ENCODE measurements around the gene NTHL1. TPM values are rescaled to one million over a fixed set of nuclear protein-coding genes. Genes with fewer than 3 reads are reported as not detected.

Gene NTHL1
- total and polyA plus RNA-seq, 2 donors (not counting 3 experiments of a cell fraction or from before 2014, with no cell fraction given), result 39.8 to 65.8 TPM

DNA sequence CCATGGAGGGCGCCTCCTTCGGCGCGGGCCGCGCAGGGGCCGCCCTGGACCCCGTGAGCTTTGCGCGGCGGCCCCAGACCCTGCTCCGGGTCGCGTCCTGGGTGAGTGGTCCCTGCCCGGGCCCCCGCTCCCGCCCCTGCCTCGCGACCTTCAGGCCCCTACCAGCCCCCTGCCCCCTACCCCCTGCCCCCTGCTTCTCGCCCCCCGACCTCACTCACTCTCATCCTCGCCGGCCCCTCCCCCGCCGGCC lies 57.6 kb downstream of the NTHL1 start:
- Histone ChIP-seq H3K9ac (replicated peaks; ENCODE audit: extremely low read depth, insufficient read depth, low read length) (no peak overlapping the region), H3K27me3 (ENCODE audit: control insufficient read depth in 2 of 2, insufficient read depth in 2 of 2, low read length in 2 of 2) (peaks cover 23 to 24% of the 10 kb centered on the region in 2 experiments), H3K4me1 (ENCODE audit: control insufficient read depth, extremely low read depth, insufficient read depth, low read length) (peaks cover 11% of the 10 kb centered on the region), H3K9me1 (replicated peaks; ENCODE audit: control insufficient read depth, extremely low read depth, insufficient read depth, low read length) (no peaks in the 10 kb centered on the region), H4K20me1 (replicated peaks; ENCODE audit: control insufficient read depth, extremely low read depth, insufficient read depth, low read length) (no peaks in the 10 kb centered on the region), H3K4me3 (replicated peaks in 1 of 3; ENCODE audit: insufficient read depth in 1 of 3, low read depth in 1 of 3, low read length in 3 of 3) (no peak overlapping the region), H3K36me3 (ENCODE audit: control insufficient read depth in 2 of 2, extremely low read depth in 1 of 2, insufficient read depth in 2 of 2, low read length in 2 of 2) (peaks cover 0 to 7% of the 10 kb centered on the region in 2 experiments), H3K27ac (ENCODE audit: insufficient read depth, low read depth, low read length) (no peak overlapping the region), H3K79me2 (ENCODE audit: control insufficient read depth, insufficient read depth, low read length) (peaks cover 3% of the 10 kb centered on the region), H2AFZ (ENCODE audit: low read depth, low read length) (no peak overlapping the region), H3K9me3 (replicated peaks; ENCODE audit: control insufficient read depth, insufficient read depth, low read length) (no peaks in the 10 kb centered on the region), H3K4me2 (ENCODE audit: insufficient read depth, low read length) (no peak overlapping the region)
- ChIA-PET POLR2A (no interaction called here), CTCF (no interaction called here)
- FAIRE-seq (no peak), DNase-seq (ENCODE audit: low read depth, low spot score) (no peak)
- dilution Hi-C loops (cut with MboI; ENCODE audit: extremely low pct_ligation_motif_present, low sequenced_read_pairs) (no loop called here), intact Hi-C loops (cut with micrococcal nuclease) (no loop called here)
- TF ChIP-seq, protein P1, sequence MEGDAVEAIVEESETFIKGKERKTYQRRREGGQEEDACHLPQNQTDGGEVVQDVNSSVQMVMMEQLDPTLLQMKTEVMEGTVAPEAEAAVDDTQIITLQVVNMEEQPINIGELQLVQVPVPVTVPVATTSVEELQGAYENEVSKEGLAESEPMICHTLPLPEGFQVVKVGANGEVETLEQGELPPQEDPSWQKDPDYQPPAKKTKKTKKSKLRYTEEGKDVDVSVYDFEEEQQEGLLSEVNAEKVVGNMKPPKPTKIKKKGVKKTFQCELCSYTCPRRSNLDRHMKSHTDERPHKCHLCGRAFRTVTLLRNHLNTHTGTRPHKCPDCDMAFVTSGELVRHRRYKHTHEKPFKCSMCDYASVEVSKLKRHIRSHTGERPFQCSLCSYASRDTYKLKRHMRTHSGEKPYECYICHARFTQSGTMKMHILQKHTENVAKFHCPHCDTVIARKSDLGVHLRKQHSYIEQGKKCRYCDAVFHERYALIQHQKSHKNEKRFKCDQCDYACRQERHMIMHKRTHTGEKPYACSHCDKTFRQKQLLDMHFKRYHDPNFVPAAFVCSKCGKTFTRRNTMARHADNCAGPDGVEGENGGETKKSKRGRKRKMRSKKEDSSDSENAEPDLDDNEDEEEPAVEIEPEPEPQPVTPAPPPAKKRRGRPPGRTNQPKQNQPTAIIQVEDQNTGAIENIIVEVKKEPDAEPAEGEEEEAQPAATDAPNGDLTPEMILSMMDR (IDR thresholded peaks at IDR 0.05; ENCODE audit: extremely low read depth in 1 of 2, insufficient read depth in 1 of 2, low read depth in 1 of 2, low read length in 2 of 2), result no peak
- TF ChIP-seq GATA2 (IDR thresholded peaks at IDR 0.05; ENCODE audit: insufficient read depth, insufficient read length, low read depth, low read length) (no peak), FOS (IDR thresholded peaks at IDR 0.05; ENCODE audit: borderline replicate concordance, insufficient read depth, low read length) (no peak), POLR2AphosphoS5 (IDR thresholded peaks at IDR 0.05; ENCODE audit: insufficient read depth, low read depth, low read length) (no peak), JUN (IDR thresholded peaks at IDR 0.05; ENCODE audit: borderline replicate concordance, insufficient read depth, insufficient read length, low read depth) (no peak), POLR2A (IDR thresholded peaks at IDR 0.05; ENCODE audit: low read depth, low read length) (no peak), MYC (IDR thresholded peaks at IDR 0.05; ENCODE audit: low read depth, low read length) (no peak), EZH2 (IDR thresholded peaks at IDR 0.05; ENCODE audit: borderline replicate concordance, low read depth, low read length, severe bottlenecking) (no peak)
- TF ChIP-seq, protein P2, sequence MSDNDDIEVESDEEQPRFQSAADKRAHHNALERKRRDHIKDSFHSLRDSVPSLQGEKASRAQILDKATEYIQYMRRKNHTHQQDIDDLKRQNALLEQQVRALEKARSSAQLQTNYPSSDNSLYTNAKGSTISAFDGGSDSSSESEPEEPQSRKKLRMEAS (IDR thresholded peaks at IDR 0.05; ENCODE audit: insufficient read depth, insufficient read length), result no peak
- BruUV-seq (replicated peaks), result no TSS peak

MicroRNA genes within 50 kb of the gene (microRNA counts, 767-probe panel; counts per million panel counts)
- microRNA hsa-miR-1225-3p, result 723 counts per million, percentile 96 among the panel's probes with 10 or more counts
- microRNA hsa-miR-1225-5p, result 723 counts per million, percentile 96 among the panel's probes with 10 or more counts

Small RNA genes lying within 50 kb of the gene (microRNA-seq; reads per million reads assigned to microRNA genes)
- not detected for gene MIR1225 (ENCODE audit: borderline number of aligned reads, borderline replicate concordance)

Small RNA genes lying within 50 kb of the gene (small RNA-seq; reads per million reads assigned to genes)
- gene MIR1225 (ENCODE audit: insufficient read depth, insufficient read length, low read depth, low replicate concordance) (not detected), gene RN7SL219P (ENCODE audit: insufficient read depth, insufficient read length, low read depth, low replicate concordance) (not detected)

Other genes with a start within 250 kb of the NTHL1 start
- gene HAGH, start 221.0 kb downstream of the NTHL1 start, total RNA-seq, result 54.3 and 56.4 TPM in 2 replicates
- gene HAGH, start 221.0 kb downstream of the NTHL1 start, polyA plus RNA-seq, result 84.2 and 122 TPM in 2 replicates
- gene FAHD1, start 220.6 kb downstream of the NTHL1 start, total RNA-seq, result 27.9 and 44.8 TPM in 2 replicates
- 69.2 and 85.0 TPM in 2 replicates for gene FAHD1, start 220.6 kb downstream of the NTHL1 start, polyA plus RNA-seq
- gene MEIOB, start 175.7 kb downstream of the NTHL1 start, total RNA-seq, result not detected in 2 replicates
- gene MEIOB, start 175.7 kb downstream of the NTHL1 start, polyA plus RNA-seq, result 0.04 TPM in 1 of 2 replicates, not detected in the other
- not detected in 2 replicates for gene HS3ST6, start 129.4 kb downstream of the NTHL1 start, total RNA-seq
- gene HS3ST6, start 129.4 kb downstream of the NTHL1 start, polyA plus RNA-seq, result not detected in 2 replicates
- 20.7 and 25.0 TPM in 2 replicates for gene MSRB1, start 104.6 kb downstream of the NTHL1 start, total RNA-seq
- 42.1 and 54.6 TPM in 2 replicates for gene MSRB1, start 104.6 kb downstream of the NTHL1 start, polyA plus RNA-seq
- not detected in 2 replicates for gene RPL3L, start 93.1 kb downstream of the NTHL1 start, total RNA-seq
- gene RPL3L, start 93.1 kb downstream of the NTHL1 start, polyA plus RNA-seq, result not detected in 2 replicates
- gene NDUFB10, start 88.3 kb downstream of the NTHL1 start, total RNA-seq, result 124 and 144 TPM in 2 replicates
- 167 and 192 TPM in 2 replicates for gene NDUFB10, start 88.3 kb downstream of the NTHL1 start, polyA plus RNA-seq
- 2,793 and 3,036 TPM in 2 replicates for gene RPS2, start 83.0 kb downstream of the NTHL1 start, total RNA-seq
- 9,021 and 12,733 TPM in 2 replicates for gene RPS2, start 83.0 kb downstream of the NTHL1 start, polyA plus RNA-seq
- gene RNF151, start 81.0 kb downstream of the NTHL1 start, total RNA-seq, result not detected in 2 replicates
- not detected in 2 replicates for gene RNF151, start 81.0 kb downstream of the NTHL1 start, polyA plus RNA-seq
- 42.2 and 42.3 TPM in 2 replicates for gene TBL3, start 75.8 kb downstream of the NTHL1 start, total RNA-seq
- 77.1 and 80.6 TPM in 2 replicates for gene TBL3, start 75.8 kb downstream of the NTHL1 start, polyA plus RNA-seq
- 0.60 TPM in 1 of 2 replicates, not detected in the other for gene NOXO1, start 66.4 kb downstream of the NTHL1 start, total RNA-seq
- gene NOXO1, start 66.4 kb downstream of the NTHL1 start, polyA plus RNA-seq, result 0.37 and 0.40 TPM in 2 replicates
- gene GFER, start 63.6 kb downstream of the NTHL1 start, total RNA-seq, result 29.9 and 30.5 TPM in 2 replicates
- 13.7 and 26.0 TPM in 2 replicates for gene GFER, start 63.6 kb downstream of the NTHL1 start, polyA plus RNA-seq
- gene SYNGR3, start 57.9 kb downstream of the NTHL1 start, total RNA-seq, result 0.81 and 0.95 TPM in 2 replicates
- gene SYNGR3, start 57.9 kb downstream of the NTHL1 start, polyA plus RNA-seq, result 1.4 and 2.6 TPM in 2 replicates
- 60.5 and 67.0 TPM in 2 replicates for gene ZNF598, start 38.0 kb downstream of the NTHL1 start, total RNA-seq
- gene ZNF598, start 38.0 kb downstream of the NTHL1 start, polyA plus RNA-seq, result 43.3 TPM in 2 replicates
- 3.3 and 3.9 TPM in 2 replicates for gene NPW, start 28.0 kb downstream of the NTHL1 start, total RNA-seq
- gene NPW, start 28.0 kb downstream of the NTHL1 start, polyA plus RNA-seq, result 0.84 and 1.8 TPM in 2 replicates
- 71.2 and 77.7 TPM in 2 replicates for gene NHERF2, start 20.9 kb downstream of the NTHL1 start, total RNA-seq
- 65.2 and 84.5 TPM in 2 replicates for gene NHERF2, start 20.9 kb downstream of the NTHL1 start, polyA plus RNA-seq
- 144 TPM in 2 replicates for gene TSC2, start 151 bp upstream of the NTHL1 start, total RNA-seq
- 87.9 and 116 TPM in 2 replicates for gene TSC2, start 151 bp upstream of the NTHL1 start, polyA plus RNA-seq
- gene PKD1, start 88.1 kb upstream of the NTHL1 start, total RNA-seq, result 92.1 and 102 TPM in 2 replicates
- gene PKD1, start 88.1 kb upstream of the NTHL1 start, polyA plus RNA-seq, result 52.5 and 62.3 TPM in 2 replicates
- gene RAB26, start 100.8 kb upstream of the NTHL1 start, total RNA-seq, result 0.91 and 1.6 TPM in 2 replicates
- 2.0 and 3.1 TPM in 2 replicates for gene RAB26, start 100.8 kb upstream of the NTHL1 start, polyA plus RNA-seq
- 141 and 159 TPM in 2 replicates for gene TRAF7, start 107.9 kb upstream of the NTHL1 start, total RNA-seq
- 175 and 191 TPM in 2 replicates for gene TRAF7, start 107.9 kb upstream of the NTHL1 start, polyA plus RNA-seq
- gene CASKIN1, start 148.8 kb upstream of the NTHL1 start, total RNA-seq, result 0.35 and 0.58 TPM in 2 replicates
- 0.10 and 0.11 TPM in 2 replicates for gene CASKIN1, start 148.8 kb upstream of the NTHL1 start, polyA plus RNA-seq
- gene MLST8, start 157.6 kb upstream of the NTHL1 start, total RNA-seq, result 36.9 and 37.0 TPM in 2 replicates
- gene MLST8, start 157.6 kb upstream of the NTHL1 start, polyA plus RNA-seq, result 129 and 181 TPM in 2 replicates
- gene BRICD5, start 163.0 kb upstream of the NTHL1 start, total RNA-seq, result 8.4 and 10.2 TPM in 2 replicates
- 5.6 and 9.3 TPM in 2 replicates for gene BRICD5, start 163.0 kb upstream of the NTHL1 start, polyA plus RNA-seq
- gene PGP, start 167.0 kb upstream of the NTHL1 start, total RNA-seq, result 29.6 and 32.0 TPM in 2 replicates
- gene PGP, start 167.0 kb upstream of the NTHL1 start, polyA plus RNA-seq, result 28.5 and 40.0 TPM in 2 replicates
- gene E4F1, start 175.8 kb upstream of the NTHL1 start, total RNA-seq, result 31.9 and 32.7 TPM in 2 replicates
- gene E4F1, start 175.8 kb upstream of the NTHL1 start, polyA plus RNA-seq, result 28.6 and 40.8 TPM in 2 replicates
- 1.0 and 1.2 TPM in 2 replicates for gene DNASE1L2, start 188.6 kb upstream of the NTHL1 start, total RNA-seq
- gene DNASE1L2, start 188.6 kb upstream of the NTHL1 start, polyA plus RNA-seq, result 0.57 and 1.3 TPM in 2 replicates
- gene ECI1, start 203.8 kb upstream of the NTHL1 start, total RNA-seq, result 43.6 and 45.8 TPM in 2 replicates
- gene ECI1, start 203.8 kb upstream of the NTHL1 start, polyA plus RNA-seq, result 48.3 and 57.3 TPM in 2 replicates
- gene RNPS1, start 220.3 kb upstream of the NTHL1 start, total RNA-seq, result 204 and 209 TPM in 2 replicates
- 206 and 255 TPM in 2 replicates for gene RNPS1, start 220.3 kb upstream of the NTHL1 start, polyA plus RNA-seq

Data from endothelial cell of umbilical vein (primary cell).